OCI-LY7 (cell line): ENCODE measurements around the gene CEACAM7. TPM values are rescaled to one million over a fixed set of nuclear protein-coding genes. Genes with fewer than 3 reads are reported as not detected.

Experiments used
- BruUV-seq: library from RNA; stranded (reverse); fragments of 400-500 nt; replicated peaks from 2 replicates; lab custom pipeline; 2021; lab: Mats Ljungman, UMichigan
- CTCF ChIA-PET: fragments of 300-600 bp; sonication (Branson Sonifier 250); formaldehyde crosslinking; loops from one replicate; lab custom pipeline; 2022; ENCODE audit warnings: antibody characterized with exemption; ENCODE audit not compliant: unreplicated experiment; lab: Charles Lee
- POLR2A ChIA-PET: fragments of 300-600 bp; sonication (Branson Sonifier 250); formaldehyde crosslinking; loops from one replicate; lab custom pipeline; 2022; ENCODE audit warnings: antibody characterized with exemption; lab: Charles Lee
- DNase-seq: peaks from one replicate; pipeline ENCODE4 v3.0.0-alpha.2; 2015; ENCODE audit warnings: low spot score
- H2AFZ ChIP-seq: fragments of 200-600 bp; sonication (generic), shearing (Covaris generic); 2 replicates; pipeline ENCODE4 v1.6.1; 2014; ENCODE audit warnings: mild to moderate bottlenecking, antibody characterized with exemption, low read length, moderate library complexity
- H3K27ac ChIP-seq: fragments of 200-600 bp; sonication (generic); 2 replicates; pipeline ENCODE4 v1.5.1; 2014; ENCODE audit warnings: mixed run types, low read depth, mild to moderate bottlenecking, moderate library complexity, low read length, inconsistent platforms; ENCODE audit not compliant: poor library complexity, severe bottlenecking
- H3K36me3 ChIP-seq: fragments of 200-600 bp; sonication (generic); 2 replicates; pipeline ENCODE4 v1.6.1; 2014; ENCODE audit warnings: mild to moderate bottlenecking, antibody characterized with exemption, low read length, moderate library complexity, mixed read lengths; ENCODE audit not compliant: insufficient read depth
- H3K4me1 ChIP-seq: fragments of 200-600 bp; sonication (generic); 2 replicates; pipeline ENCODE4 v1.5.1; 2014; ENCODE audit warnings: mild to moderate bottlenecking, low read length; ENCODE audit not compliant: insufficient read depth, poor library complexity, severe bottlenecking
- H3K4me2 ChIP-seq: fragments of 200-600 bp; sonication (generic); 2 replicates; pipeline ENCODE4 v1.6.1; 2014; ENCODE audit warnings: mild to moderate bottlenecking, low read length
- H3K4me3 ChIP-seq: fragments of 200-600 bp; sonication (generic); 2 replicates; pipeline ENCODE4 v1.5.1; 2014; ENCODE audit warnings: mild to moderate bottlenecking, low read depth, low read length; ENCODE audit not compliant: poor library complexity, severe bottlenecking
- H3K79me2 ChIP-seq: fragments of 200-600 bp; sonication (generic); 2 replicates; pipeline ENCODE4 v1.6.1; 2016; ENCODE audit warnings: low read depth, mild to moderate bottlenecking, low read length, moderate library complexity, mixed read lengths; ENCODE audit not compliant: insufficient read depth
- H3K9me2 ChIP-seq: fragments of 200-600 bp; sonication (generic); 2 replicates; pipeline ENCODE4 v1.6.1; 2016; ENCODE audit warnings: mild to moderate bottlenecking, low read length, mixed read lengths; ENCODE audit not compliant: insufficient read depth
- H3K9me3 ChIP-seq: fragments of 200-600 bp; sonication (generic); 2 replicates; pipeline ENCODE4 v1.6.1; 2014; ENCODE audit warnings: mild to moderate bottlenecking, mixed run types, low read length, mixed read lengths
- H4K20me1 ChIP-seq: fragments of 200-600 bp; sonication (generic); 2 replicates; pipeline ENCODE4 v1.6.1; 2014; ENCODE audit warnings: mild to moderate bottlenecking, antibody characterized with exemption, low read length, moderate library complexity, mixed read lengths; ENCODE audit not compliant: insufficient read depth
- EZH2phosphoT487 ChIP-seq: fragments of 200-600 bp; sonication (generic); IDR thresholded peaks from 2 replicates; pipeline ENCODE4 v1.6.1; 2018; ENCODE audit warnings: low read depth, borderline replicate concordance, mild to moderate bottlenecking, mixed run types, antibody characterized with exemption, low read length, moderate library complexity, mixed read lengths
- intact Hi-C: fragments of 100-400 bp; cut with micrococcal nuclease; formaldehyde crosslinking; loops from one replicate; pipeline ENCODE4 v1.10.0; 2022; ENCODE audit not compliant: unreplicated experiment
- total RNA-seq, 2 experiments: library from RNA; depleted of rRNA in 1 of 2; stranded (reverse); fragments of >200 nt in 1 of 2; shearing (Covaris generic) in 1 of 2; gene quantifications; 2 replicates each; pipeline ENCODE4 v1.2.3, GENCODE V29; 2014 to 2022
- TF ChIP-seq, protein P1 (sequence below): fragments of 200-600 bp; sonication (generic); conservative IDR thresholded peaks from 2 replicates; pipeline ENCODE4 v1.5.1; 2014; ENCODE audit warnings: mild to moderate bottlenecking, antibody characterized with exemption, low read length, moderate library complexity, mixed read lengths

The CEACAM7 gene
- total RNA-seq, 2 experiments from 2014 or later: not detected

DNA sequence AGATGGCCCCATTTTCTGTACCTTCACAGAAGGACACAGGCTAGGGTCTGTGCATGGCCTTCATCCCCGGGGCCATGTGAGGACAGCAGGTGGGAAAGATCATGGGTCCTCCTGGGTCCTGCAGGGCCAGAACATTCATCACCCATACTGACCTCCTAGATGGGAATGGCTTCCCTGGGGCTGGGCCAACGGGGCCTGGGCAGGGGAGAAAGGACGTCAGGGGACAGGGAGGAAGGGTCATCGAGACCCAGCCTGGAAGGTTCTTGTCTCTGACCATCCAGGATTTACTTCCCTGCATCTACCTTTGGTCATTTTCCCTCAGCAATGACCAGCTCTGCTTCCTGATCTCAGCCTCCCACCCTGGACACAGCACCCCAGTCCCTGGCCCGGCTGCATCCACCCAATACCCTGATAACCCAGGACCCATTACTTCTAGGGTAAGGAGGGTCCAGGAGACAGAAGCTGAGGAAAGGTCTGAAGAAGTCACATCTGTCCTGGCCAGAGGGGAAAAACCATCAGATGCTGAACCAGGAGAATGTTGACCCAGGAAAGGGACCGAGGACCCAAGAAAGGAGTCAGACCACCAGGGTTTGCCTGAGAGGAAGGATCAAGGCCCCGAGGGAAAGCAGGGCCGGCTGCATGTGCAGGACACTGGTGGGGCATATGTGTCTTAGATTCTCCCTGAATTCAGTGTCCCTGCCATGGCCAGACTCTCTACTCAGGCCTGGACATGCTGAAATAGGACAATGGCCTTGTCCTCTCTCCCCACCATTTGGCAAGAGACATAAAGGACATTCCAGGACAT, 7.0 kb upstream of the CEACAM7 start:
- Histone ChIP-seq H3K79me2 (no peaks in the 10 kb centered on the region), H3K4me3 (no peak overlapping the region), H3K9me2 (no peaks in the 10 kb centered on the region), H4K20me1 (no peaks in the 10 kb centered on the region), H2AFZ (no peak overlapping the region), H3K4me1 (no peaks in the 10 kb centered on the region), H3K9me3 (0 out of 2 replicates have a peak, but pooled peaks cover 4% of the 10 kb centered on the region), H3K4me2 (no peak overlapping the region), H3K36me3 (no peaks in the 10 kb centered on the region), H3K27ac (no peak overlapping the region)
- CTCF ChIA-PET: no interaction called here
- intact Hi-C loops: loop anchor here (5.0 kb wide), 1 partner anchor 53 kb away; no protein-coding TSS in a partner anchor
- DNase-seq: no peak
- POLR2A ChIA-PET: no interaction called here
- no peak for TF ChIP-seq EZH2phosphoT487
- TF ChIP-seq, protein P1, sequence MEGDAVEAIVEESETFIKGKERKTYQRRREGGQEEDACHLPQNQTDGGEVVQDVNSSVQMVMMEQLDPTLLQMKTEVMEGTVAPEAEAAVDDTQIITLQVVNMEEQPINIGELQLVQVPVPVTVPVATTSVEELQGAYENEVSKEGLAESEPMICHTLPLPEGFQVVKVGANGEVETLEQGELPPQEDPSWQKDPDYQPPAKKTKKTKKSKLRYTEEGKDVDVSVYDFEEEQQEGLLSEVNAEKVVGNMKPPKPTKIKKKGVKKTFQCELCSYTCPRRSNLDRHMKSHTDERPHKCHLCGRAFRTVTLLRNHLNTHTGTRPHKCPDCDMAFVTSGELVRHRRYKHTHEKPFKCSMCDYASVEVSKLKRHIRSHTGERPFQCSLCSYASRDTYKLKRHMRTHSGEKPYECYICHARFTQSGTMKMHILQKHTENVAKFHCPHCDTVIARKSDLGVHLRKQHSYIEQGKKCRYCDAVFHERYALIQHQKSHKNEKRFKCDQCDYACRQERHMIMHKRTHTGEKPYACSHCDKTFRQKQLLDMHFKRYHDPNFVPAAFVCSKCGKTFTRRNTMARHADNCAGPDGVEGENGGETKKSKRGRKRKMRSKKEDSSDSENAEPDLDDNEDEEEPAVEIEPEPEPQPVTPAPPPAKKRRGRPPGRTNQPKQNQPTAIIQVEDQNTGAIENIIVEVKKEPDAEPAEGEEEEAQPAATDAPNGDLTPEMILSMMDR: no peak
- BruUV-seq: no TSS peak

- Histone ChIP-seq H4K20me1 (no peaks in the 10 kb centered on the region), H3K36me3 (no peaks in the 10 kb centered on the region), H3K4me1 (no peaks in the 10 kb centered on the region), H3K27ac (no peak overlapping the region), H2AFZ (no peak overlapping the region), H3K4me3 (no peak overlapping the region), H3K79me2 (no peaks in the 10 kb centered on the region), H3K9me2 (no peaks in the 10 kb centered on the region), H3K9me3 (0 out of 2 replicates have a peak, but pooled peaks cover 4% of the 10 kb centered on the region), H3K4me2 (no peak overlapping the region)
- POLR2A ChIA-PET: no interaction called here
- CTCF ChIA-PET: no interaction called here
- TF ChIP-seq, protein P1: no peak
- TF ChIP-seq EZH2phosphoT487: no peak
- no TSS peak for BruUV-seq
- DNase-seq: no peak
- intact Hi-C loops: loop anchor here (5.0 kb wide), 1 partner anchor 52 kb away; no protein-coding TSS in a partner anchor
Measured at GRCh38 chr19:41694196-41694595, 6.1 kb upstream of the CEACAM7 start.
